GM12878 (cell line): Measurements from ENCODE around the gene PPAT. TPM values are rescaled to one million over a fixed set of nuclear protein-coding genes. Genes with fewer than 3 reads are reported as not detected.

Source experiments
- ATAC-seq: fragments of 200-7000 bp; cut with Tn5 transposase; 3 replicates; pipeline ENCODE4 v1.9.1; 2020; ENCODE audit warnings: mild to moderate bottlenecking, moderate library complexity
- BruUV-seq: library from RNA; stranded (reverse); fragments of 400-500 nt; replicated peaks from 2 replicates; lab custom pipeline; 2021; lab: Mats Ljungman, UMichigan
- CTCF ChIA-PET: fragments of 300-600 bp; sonication (Branson Sonifier 250); formaldehyde crosslinking; extraction: SDS; loops from one replicate; lab custom pipeline; 2021; ENCODE audit warnings: inconsistent platforms; lab: Yijun Ruan, JAX
- POLR2A ChIA-PET: fragments of 350-600 bp; formaldehyde crosslinking; extraction: SDS; loops from one replicate; lab custom pipeline; 2021; ENCODE audit warnings: inconsistent platforms; lab: Charles Lee
- RAD21 ChIA-PET: fragments of 300-600 bp; sonication (Branson Sonifier 250); formaldehyde crosslinking; loops from one replicate; lab custom pipeline; 2023; ENCODE audit warnings: antibody characterized with exemption; ENCODE audit not compliant: unreplicated experiment; lab: Charles Lee
- SMC1A ChIA-PET: fragments of 300-600 bp; sonication (Branson Sonifier 250); formaldehyde crosslinking; loops from one replicate; lab custom pipeline; 2023; ENCODE audit not compliant: unreplicated experiment, uncharacterized antibody; lab: Charles Lee
- DNase-seq: peaks from one replicate; pipeline ENCODE4 v3.0.0-alpha.2; 2011; ENCODE audit warnings: low read depth, low spot score
- FAIRE-seq: peaks from 3 replicates; lab custom pipeline; 2011; peaks lifted over from hg19 to GRCh38; lab: Jason Lieb, UNC
- H2AFZ ChIP-seq: 2 replicates; pipeline ENCODE4 v1.6.0; 2011; ENCODE audit warnings: low read depth, low read length, control low read depth; ENCODE audit not compliant: control insufficient read depth
- H3K27ac ChIP-seq: 2 replicates; pipeline ENCODE4 v1.5.1; 2011; ENCODE audit warnings: control low read depth; ENCODE audit not compliant: control insufficient read depth, insufficient read depth
- H3K27me3 ChIP-seq, 2 experiments: replicated peaks in 1 of 2; 2 replicates each; pipeline versions ENCODE4 v1.6.0 to v1.6.1; 2011; ENCODE audit warnings: low read length in 1 of 2; ENCODE audit not compliant: control insufficient read depth in 2 of 2, insufficient read depth in 2 of 2
- H3K36me3 ChIP-seq, 2 experiments: 2 replicates each; pipeline ENCODE4 v1.5.1; 2011; ENCODE audit warnings: low read length in 1 of 2; ENCODE audit not compliant: control insufficient read depth in 2 of 2, insufficient read depth in 2 of 2
- H3K4me1 ChIP-seq: 2 replicates; pipeline ENCODE4 v1.6.1; 2011; ENCODE audit warnings: mild to moderate bottlenecking, low read length, moderate library complexity, mixed read lengths; ENCODE audit not compliant: control insufficient read depth, insufficient read depth
- H3K4me2 ChIP-seq: 2 replicates; pipeline ENCODE4 v1.6.0; 2011; ENCODE audit warnings: control low read depth; ENCODE audit not compliant: control insufficient read depth, insufficient read depth
- H3K4me3 ChIP-seq: fragments of 200-600 bp; sonication (generic); 2 replicates; pipeline ENCODE4 v1.5.1; 2016
- H3K79me2 ChIP-seq: 2 replicates; pipeline ENCODE4 v1.6.0; 2011; ENCODE audit warnings: low read length; ENCODE audit not compliant: control insufficient read depth, insufficient read depth
- H3K9ac ChIP-seq: 2 replicates; pipeline ENCODE4 v1.8.0; 2011; ENCODE audit warnings: low read length, control low read depth, mixed read lengths; ENCODE audit not compliant: control insufficient read depth, insufficient read depth
- H3K9me3 ChIP-seq: replicated peaks from 3 replicates; pipeline ENCODE4 v1.5.1; 2011; ENCODE audit warnings: mild to moderate bottlenecking, low read length; ENCODE audit not compliant: control insufficient read depth, insufficient read depth
- H4K20me1 ChIP-seq: 2 replicates; pipeline ENCODE4 v1.6.0; 2011; ENCODE audit not compliant: control insufficient read depth, insufficient read depth
- BHLHE40 ChIP-seq, 2 experiments: fragments of 450-650 bp in 1 of 2; IDR thresholded peaks; 2 replicates each; pipeline ENCODE4 v1.6.1; 2011 to 2017; ENCODE audit warnings: low read depth in 2 of 2, borderline replicate concordance in 1 of 2, improper control_type of control experiment in 1 of 2, low read length in 1 of 2, mild to moderate bottlenecking in 1 of 2
- CHD4 ChIP-seq: fragments of 200-600 bp; sonication (generic); IDR thresholded peaks from 2 replicates; pipeline ENCODE4 v1.6.1; 2016; ENCODE audit warnings: mild to moderate bottlenecking
- EZH2 ChIP-seq: IDR thresholded peaks from 2 replicates; pipeline ENCODE4 v1.6.1; 2012; ENCODE audit warnings: low read depth, mild to moderate bottlenecking, control low read depth, inconsistent platforms, low read length, borderline replicate concordance; ENCODE audit not compliant: control insufficient read depth
- GATAD2B ChIP-seq: fragments of 450-650 bp; conservative IDR thresholded peaks from 2 replicates; pipeline ENCODE4 v1.6.1; 2017; ENCODE audit warnings: low read depth, mild to moderate bottlenecking, moderate library complexity
- KAT2A ChIP-seq: conservative IDR thresholded peaks from 2 replicates; pipeline ENCODE4 v1.6.1; 2011; ENCODE audit warnings: low read depth, low read length; ENCODE audit not compliant: control insufficient read depth
- KDM1A ChIP-seq: fragments of 200-600 bp; sonication (generic); IDR thresholded peaks from 2 replicates; pipeline ENCODE4 v1.6.1; 2016; ENCODE audit warnings: borderline replicate concordance
- RB1 ChIP-seq: fragments of 450-650 bp; formaldehyde crosslinking; IDR thresholded peaks from 2 replicates; pipeline ENCODE4 v1.6.1; 2017; ENCODE audit warnings: mild to moderate bottlenecking, borderline replicate concordance
- RCOR1 ChIP-seq: conservative IDR thresholded peaks from 2 replicates; pipeline ENCODE4 v1.6.1; 2012; ENCODE audit warnings: low read depth, low read length, improper control_type of control experiment
- RUNX3 ChIP-seq: IDR thresholded peaks from 2 replicates; pipeline ENCODE4 v1.6.1; 2012; ENCODE audit warnings: low read length, inconsistent platforms
- SMAD5 ChIP-seq: IDR thresholded peaks from 2 replicates; pipeline ENCODE4 v1.6.1; 2016; ENCODE audit warnings: antibody characterized with exemption, low read depth
- SREBF1 ChIP-seq: IDR thresholded peaks from 2 replicates; pipeline ENCODE4 v1.6.1; 2012; ENCODE audit warnings: mild to moderate bottlenecking, low read length
- SRF ChIP-seq, 2 experiments: IDR thresholded peaks; 2 replicates each; pipeline ENCODE4 v1.6.1; 2011; ENCODE audit warnings: low read depth in 2 of 2, low read length in 2 of 2, mild to moderate bottlenecking in 1 of 2, moderate library complexity in 1 of 2
- WRNIP1 ChIP-seq: IDR thresholded peaks from 2 replicates; pipeline ENCODE4 v1.6.1; 2011; ENCODE audit warnings: low read depth, low read length, improper control_type of control experiment, borderline replicate concordance
- ZNF384 ChIP-seq: IDR thresholded peaks from 2 replicates; pipeline ENCODE4 v1.6.1; 2012; ENCODE audit warnings: low read depth, mild to moderate bottlenecking, low read length, improper control_type of control experiment, borderline replicate concordance
- in situ Hi-C: fragments of 300-500 bp; cut with MboI; formaldehyde crosslinking; loops from 9 replicates; pipeline ENCODE4 v1.14.3; 2018; ENCODE audit warnings: mixed read lengths
- intact Hi-C: fragments of 100-400 bp; cut with micrococcal nuclease; formaldehyde crosslinking; loops from one replicate; pipeline ENCODE4 v1.14.2; 2022; ENCODE audit not compliant: unreplicated experiment
- polyA plus RNA-seq, 11 experiments: library from polyadenylated mRNA; depleted of rRNA in 4 of 11; unstranded in 6 of 11; stranded (reverse) in 5 of 11; fragments of >200 nt; fragmentation: Nextera tagmentation in 4 of 11; fragmentation: Illumina TruSeq in 1 of 11; extraction: Ambion mirVana in 4 of 11; extraction: Trizol in 1 of 11; gene quantifications; 1 replicate in 1 of 11; 2 replicates in 10 of 11; pipeline versions ENCODE4 v1.2.1 to v1.2.3, GENCODE V29; 2011 to 2016; ENCODE audit warnings: inconsistent platforms in 2 of 11, missing spikeins in 2 of 11, low read depth in 1 of 11
- total RNA-seq, 4 experiments: library from RNA; depleted of rRNA in 3 of 4; stranded (reverse); fragments of >200 nt in 3 of 4; fragmentation: Illumina TruSeq in 1 of 4; extraction: Trizol in 1 of 4; gene quantifications; 2 replicates each; pipeline versions ENCODE4 v1.2.1 to v1.2.3, GENCODE V29; 2013 to 2021
- TF ChIP-seq, protein P1 (sequence below): IDR thresholded peaks from 2 replicates; pipeline ENCODE4 v1.6.1; 2012; ENCODE audit warnings: low read depth, low read length, improper control_type of control experiment
- TF ChIP-seq, protein P2 (sequence below): fragments of 450-650 bp; conservative IDR thresholded peaks from 2 replicates; pipeline ENCODE4 v1.6.1; 2017; ENCODE audit warnings: mild to moderate bottlenecking, moderate library complexity
- TF ChIP-seq, protein P3 (sequence below): IDR thresholded peaks from 2 replicates; pipeline ENCODE4 v1.6.1; 2011; ENCODE audit warnings: mild to moderate bottlenecking, low read depth, low read length, moderate library complexity; ENCODE audit not compliant: insufficient replicate concordance

Gene PPAT
- total and polyA plus RNA-seq, 10 of the 15 experiments (the other 5 are each of a cell fraction or from before 2014, with no cell fraction given) = 24.9 to 50.7 (median 38.0) TPM

DNA sequence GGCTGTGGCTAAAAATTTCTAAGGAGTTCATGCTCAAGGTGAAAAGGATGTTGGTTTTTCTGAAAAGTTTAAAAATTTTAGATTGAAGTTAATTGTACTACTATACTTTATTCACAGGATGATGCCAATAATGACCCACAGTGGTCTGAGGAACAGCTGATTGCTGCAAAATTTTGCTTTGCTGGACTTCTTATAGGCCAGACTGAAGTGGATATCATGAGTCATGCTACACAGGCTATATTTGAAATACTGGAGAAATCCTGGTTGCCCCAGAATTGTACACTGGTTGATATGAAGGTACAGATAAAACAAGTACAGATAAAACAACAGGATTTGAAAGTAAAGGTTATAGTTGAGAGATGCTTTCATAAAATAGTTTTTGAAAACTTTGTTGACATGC is 12.9 kb upstream of the PPAT start:
- RAD21 ChIA-PET = no interaction called here
- Histone ChIP-seq H2AFZ (no peak overlapping the region), H3K27ac (no peak overlapping the region), H3K36me3 (peaks cover 0 to 19% of the 10 kb centered on the region in 2 experiments; a peak in 3 of 4 replicates), H3K79me2 (peaks cover 25% of the 10 kb centered on the region), H4K20me1 (no peaks in the 10 kb centered on the region), H3K27me3 (no peaks in the 10 kb centered on the region), H3K4me3 (no peak overlapping the region), H3K4me2 (no peak overlapping the region), H3K9ac (no peak overlapping the region), H3K4me1 (no peaks in the 10 kb centered on the region; the same call in 1 of the 2 replicates), H3K9me3 (no peaks in the 10 kb centered on the region)
- CTCF ChIA-PET = no interaction called here
- DNase-seq = no peak
- ATAC-seq = no peak
- SMC1A ChIA-PET = interaction anchor here (0.6 kb wide), 1 partner anchor 20 kb away, joined by 4 read pairs; no protein-coding TSS in a partner anchor
- POLR2A ChIA-PET = interaction anchor here (0.7 kb wide), 1 partner anchor 18 kb away, joined by 3 read pairs; no protein-coding TSS in a partner anchor
- no TSS peak for BruUV-seq
- intact Hi-C loops (no loop called here), in situ Hi-C loops (no loop called here)
- TF ChIP-seq ZNF384 (no peak), SREBF1 (no peak), GATAD2B (no peak), RB1 (no peak), CHD4 (no peak), RCOR1 (no peak), KDM1A (no peak), RUNX3 (no peak), SMAD5 (no peak), WRNIP1 (no peak), SRF (IDR thresholded peaks at IDR 0.05; ENCODE audit: low read depth in 2 of 2, low read length in 2 of 2) (no peak), BHLHE40 (IDR thresholded peaks at IDR 0.05; ENCODE audit: borderline replicate concordance in 1 of 2, low read depth in 2 of 2, low read length in 1 of 2) (no peak), KAT2A (no peak), EZH2 (no peak)
- TF ChIP-seq, protein P1, sequence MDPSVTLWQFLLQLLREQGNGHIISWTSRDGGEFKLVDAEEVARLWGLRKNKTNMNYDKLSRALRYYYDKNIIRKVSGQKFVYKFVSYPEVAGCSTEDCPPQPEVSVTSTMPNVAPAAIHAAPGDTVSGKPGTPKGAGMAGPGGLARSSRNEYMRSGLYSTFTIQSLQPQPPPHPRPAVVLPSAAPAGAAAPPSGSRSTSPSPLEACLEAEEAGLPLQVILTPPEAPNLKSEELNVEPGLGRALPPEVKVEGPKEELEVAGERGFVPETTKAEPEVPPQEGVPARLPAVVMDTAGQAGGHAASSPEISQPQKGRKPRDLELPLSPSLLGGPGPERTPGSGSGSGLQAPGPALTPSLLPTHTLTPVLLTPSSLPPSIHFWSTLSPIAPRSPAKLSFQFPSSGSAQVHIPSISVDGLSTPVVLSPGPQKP = no peak
- TF ChIP-seq, protein P2, sequence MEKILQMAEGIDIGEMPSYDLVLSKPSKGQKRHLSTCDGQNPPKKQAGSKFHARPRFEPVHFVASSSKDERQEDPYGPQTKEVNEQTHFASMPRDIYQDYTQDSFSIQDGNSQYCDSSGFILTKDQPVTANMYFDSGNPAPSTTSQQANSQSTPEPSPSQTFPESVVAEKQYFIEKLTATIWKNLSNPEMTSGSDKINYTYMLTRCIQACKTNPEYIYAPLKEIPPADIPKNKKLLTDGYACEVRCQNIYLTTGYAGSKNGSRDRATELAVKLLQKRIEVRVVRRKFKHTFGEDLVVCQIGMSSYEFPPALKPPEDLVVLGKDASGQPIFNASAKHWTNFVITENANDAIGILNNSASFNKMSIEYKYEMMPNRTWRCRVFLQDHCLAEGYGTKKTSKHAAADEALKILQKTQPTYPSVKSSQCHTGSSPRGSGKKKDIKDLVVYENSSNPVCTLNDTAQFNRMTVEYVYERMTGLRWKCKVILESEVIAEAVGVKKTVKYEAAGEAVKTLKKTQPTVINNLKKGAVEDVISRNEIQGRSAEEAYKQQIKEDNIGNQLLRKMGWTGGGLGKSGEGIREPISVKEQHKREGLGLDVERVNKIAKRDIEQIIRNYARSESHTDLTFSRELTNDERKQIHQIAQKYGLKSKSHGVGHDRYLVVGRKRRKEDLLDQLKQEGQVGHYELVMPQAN = no peak
- TF ChIP-seq, protein P3, sequence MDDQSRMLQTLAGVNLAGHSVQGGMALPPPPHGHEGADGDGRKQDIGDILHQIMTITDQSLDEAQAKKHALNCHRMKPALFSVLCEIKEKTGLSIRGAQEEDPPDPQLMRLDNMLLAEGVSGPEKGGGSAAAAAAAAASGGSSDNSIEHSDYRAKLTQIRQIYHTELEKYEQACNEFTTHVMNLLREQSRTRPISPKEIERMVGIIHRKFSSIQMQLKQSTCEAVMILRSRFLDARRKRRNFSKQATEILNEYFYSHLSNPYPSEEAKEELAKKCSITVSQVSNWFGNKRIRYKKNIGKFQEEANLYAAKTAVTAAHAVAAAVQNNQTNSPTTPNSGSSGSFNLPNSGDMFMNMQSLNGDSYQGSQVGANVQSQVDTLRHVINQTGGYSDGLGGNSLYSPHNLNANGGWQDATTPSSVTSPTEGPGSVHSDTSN = no peak
- FAIRE-seq = no peak
